Measurements from ENCODE around the gene MYO5A.

- no peak for TF ChIP-seq CTCF (optimal IDR thresholded peaks at IDR 0.05 in 1 of 3, IDR thresholded peaks at IDR 0.05 in 1 of 3, conservative IDR thresholded peaks at IDR 0.05 in 1 of 3; ENCODE audit: extremely low read depth in 1 of 3, insufficient read depth in 2 of 3, low read length in 3 of 3)
- TF ChIP-seq EZH2 (IDR thresholded peaks at IDR 0.05; ENCODE audit: low read length), result no peak
Observed at GRCh38 chr15:52338891-52339290, 189.8 kb downstream of the MYO5A start.
